PFSK-1 (cell line): ENCODE data around the gene ARHGAP19.

Experiments used
- FOXP2 ChIP-seq: optimal IDR thresholded peaks from 2 replicates; pipeline ENCODE3; 2011; ENCODE audit warnings: borderline replicate concordance, control low read depth, inconsistent platforms; ENCODE audit not compliant: insufficient read depth; ENCODE audit errors: extremely low read length, extremely low read depth
- POLR2AphosphoS5 ChIP-seq: IDR thresholded peaks from 2 replicates; pipeline ENCODE4 v1.6.1; 2012; ENCODE audit warnings: low read depth, mild to moderate bottlenecking, control low read depth, low read length, moderate library complexity
- REST ChIP-seq, 2 experiments: IDR thresholded peaks; 2 replicates each; pipeline versions ENCODE4 v1.6.1 to v1.8.0; 2011 to 2012; ENCODE audit warnings: low read depth in 2 of 2, low read length in 2 of 2, control low read depth in 1 of 2, inconsistent platforms in 1 of 2, mild to moderate bottlenecking in 1 of 2, moderate library complexity in 1 of 2; ENCODE audit not compliant: insufficient read depth in 1 of 2
- SIN3A ChIP-seq: IDR thresholded peaks from 2 replicates; pipeline ENCODE4 v1.6.1; 2012; ENCODE audit warnings: mild to moderate bottlenecking, low read length, moderate library complexity, borderline replicate concordance; ENCODE audit not compliant: insufficient read depth
- TAF1 ChIP-seq: IDR thresholded peaks from 2 replicates; pipeline ENCODE4 v1.6.1; 2012; ENCODE audit warnings: low read length, control low read depth, borderline replicate concordance; ENCODE audit not compliant: insufficient read depth

ARHGAP19 gene

GRCh38 chr10:97182288-97182990, 110.0 kb downstream of the ARHGAP19 start:
- no peak for TF ChIP-seq SIN3A
- TF ChIP-seq TAF1, result no peak

GRCh38 chr10:97180986-97181385, 111.5 kb downstream of the ARHGAP19 start:
- TF ChIP-seq REST (IDR thresholded peaks at IDR 0.05; ENCODE audit: insufficient read depth in 1 of 2, low read depth in 2 of 2, low read length in 2 of 2) (no peak), TAF1 (no peak), FOXP2 (no peak), POLR2AphosphoS5 (no peak), SIN3A (no peak)

- TF ChIP-seq FOXP2 (no peak), SIN3A (no peak), POLR2AphosphoS5 (no peak), REST (IDR thresholded peaks at IDR 0.05; ENCODE audit: insufficient read depth in 1 of 2, low read depth in 2 of 2, low read length in 2 of 2) (no peak), TAF1 (no peak)
These were observed 112.1 kb downstream of the ARHGAP19 start for GRCh38 chr10:97180363-97180755.

DNA sequence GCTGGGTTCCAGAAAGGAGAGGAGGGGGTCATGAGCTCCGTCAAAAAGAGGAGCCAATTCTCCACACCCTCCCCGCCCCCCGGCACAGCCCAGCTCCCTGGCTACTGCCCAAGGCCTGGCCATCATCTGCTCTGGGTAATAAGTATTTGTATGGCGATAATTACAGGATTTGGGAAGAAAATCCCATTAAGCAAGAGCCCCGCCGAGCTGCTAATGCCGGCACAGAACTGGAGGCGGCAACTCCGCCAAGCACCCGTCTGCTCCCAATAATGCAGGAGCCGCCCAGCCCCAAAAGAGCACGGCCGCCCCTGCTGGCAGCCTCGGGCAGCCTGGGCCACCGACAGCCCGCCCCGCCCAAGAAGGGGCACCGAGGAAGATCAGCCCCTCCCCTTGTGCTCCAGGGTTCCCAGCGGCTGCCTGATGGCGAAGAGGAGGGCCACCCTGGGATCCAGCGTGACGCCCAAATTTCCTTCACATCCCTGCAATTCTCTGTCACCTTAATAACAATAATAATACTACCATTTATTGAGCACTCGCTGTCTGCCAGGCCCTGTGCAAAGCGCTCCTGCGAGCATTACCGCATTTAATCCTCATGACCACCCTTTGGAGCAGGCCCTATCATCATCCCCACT, 112.6 kb downstream of the ARHGAP19 start:
- no peak for TF ChIP-seq FOXP2
- no peak for TF ChIP-seq TAF1
- TF ChIP-seq SIN3A, result no peak
- TF ChIP-seq REST (IDR thresholded peaks at IDR 0.05; ENCODE audit: insufficient read depth in 1 of 2, low read depth in 2 of 2, low read length in 2 of 2), result no peak
- no peak for TF ChIP-seq POLR2AphosphoS5

- TF ChIP-seq TAF1, result no peak
- TF ChIP-seq FOXP2, result no peak
- no peak for TF ChIP-seq REST (IDR thresholded peaks at IDR 0.05; ENCODE audit: insufficient read depth in 1 of 2, low read depth in 2 of 2, low read length in 2 of 2)
- TF ChIP-seq POLR2AphosphoS5, result no peak
- TF ChIP-seq SIN3A, result no peak
These were observed 113.1 kb downstream of the ARHGAP19 start for GRCh38 chr10:97179311-97179710.
